ENCODE data around the gene SUPT16H. TPM values are rescaled to one million over a fixed set of nuclear protein-coding genes. Genes with fewer than 3 reads are reported as not detected.

The SUPT16H gene
- total RNA-seq, 1 experiment from 2014 or later, result 196 TPM

GRCh38 chr14:21343035-21343794, 40.6 kb downstream of the SUPT16H start:
- H3K36me3 ChIP-seq (ENCODE audit: insufficient read depth, low read length, poor library complexity, severe bottlenecking), result no peaks in the 10 kb centered on the region
- no peaks in the 10 kb centered on the region for H3K4me1 ChIP-seq (ENCODE audit: insufficient read depth, low read length, poor library complexity, severe bottlenecking)
- H3K27me3 ChIP-seq (replicated peaks; ENCODE audit: insufficient read depth, low read depth, low read length, poor library complexity), result no peaks in the 10 kb centered on the region
- BruUV-seq (replicated peaks), result no TSS peak
- TF ChIP-seq CTCF (conservative IDR thresholded peaks at IDR 0.05; ENCODE audit: low read depth, low read length), result no peak
- no peak for TF ChIP-seq EZH2 (IDR thresholded peaks at IDR 0.05; ENCODE audit: borderline replicate concordance, low read depth, low read length, poor library complexity, severe bottlenecking)
- no peak overlapping the region for H3K4me3 ChIP-seq (ENCODE audit: low read depth, low read length, poor library complexity, severe bottlenecking)
- intact Hi-C loops (cut with micrococcal nuclease; ENCODE audit: unreplicated experiment), result no loop called here
- no peak overlapping the region for H3K27ac ChIP-seq (ENCODE audit: low read depth, low read length, poor library complexity, severe bottlenecking)
- POLR2A ChIA-PET (ENCODE audit: low non-redundant PET), result no interaction called here
- H3K9me3 ChIP-seq (ENCODE audit: low read depth, low read length, poor library complexity, severe bottlenecking), result no peaks in the 10 kb centered on the region
- DNase-seq (ENCODE audit: low spot score), result no peak
- CTCF ChIA-PET, result no interaction called here

DNA sequence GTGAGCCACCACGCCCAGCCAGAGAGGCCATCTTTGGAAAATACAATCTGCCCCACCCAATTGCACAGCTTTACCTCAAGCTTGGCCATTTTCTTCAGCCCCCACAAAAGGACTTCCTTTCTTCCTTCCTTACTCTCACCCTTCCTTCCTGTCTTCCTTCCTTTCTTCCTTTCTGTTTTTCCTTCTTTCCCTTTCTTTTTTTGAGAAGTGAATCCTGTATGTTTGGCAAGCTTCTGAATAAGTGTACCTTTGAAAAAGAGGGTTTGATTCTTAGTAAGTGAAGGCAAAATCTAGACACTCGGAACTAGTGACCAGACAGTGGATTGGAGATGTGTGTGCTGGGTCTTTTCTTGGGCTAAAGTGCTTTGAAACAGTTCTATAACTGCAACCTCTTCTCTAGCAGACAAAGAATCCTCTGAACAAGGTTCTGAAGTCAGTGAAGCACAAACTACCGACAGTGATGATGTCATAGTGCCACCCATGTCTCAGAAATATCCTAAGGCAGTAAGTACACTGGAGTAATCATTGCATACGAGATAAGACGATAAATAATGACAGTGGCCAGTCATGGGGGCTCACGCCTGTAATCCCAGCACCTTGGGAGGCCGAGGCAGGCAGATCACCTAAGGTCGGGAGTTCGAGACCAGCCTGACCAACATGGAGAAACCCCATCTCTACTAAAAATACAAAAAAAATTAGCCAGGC, 49.5 kb downstream of the SUPT16H start:
- no peak overlapping the region for H3K4me3 ChIP-seq (ENCODE audit: low read depth, low read length, poor library complexity, severe bottlenecking)
- CTCF ChIA-PET, result no interaction called here
- no peaks in the 10 kb centered on the region for H3K9me3 ChIP-seq (ENCODE audit: low read depth, low read length, poor library complexity, severe bottlenecking)
- H3K27ac ChIP-seq (ENCODE audit: low read depth, low read length, poor library complexity, severe bottlenecking), result no peak overlapping the region
- no peaks in the 10 kb centered on the region for H3K27me3 ChIP-seq (replicated peaks; ENCODE audit: insufficient read depth, low read depth, low read length, poor library complexity)
- TF ChIP-seq EZH2 (IDR thresholded peaks at IDR 0.05; ENCODE audit: borderline replicate concordance, low read depth, low read length, poor library complexity, severe bottlenecking), result no peak
- no peak for TF ChIP-seq CTCF (conservative IDR thresholded peaks at IDR 0.05; ENCODE audit: low read depth, low read length)
- POLR2A ChIA-PET (ENCODE audit: low non-redundant PET), result no interaction called here
- no peak for DNase-seq (ENCODE audit: low spot score)
- intact Hi-C loops (cut with micrococcal nuclease; ENCODE audit: unreplicated experiment), result no loop called here
- H3K36me3 ChIP-seq (ENCODE audit: insufficient read depth, low read length, poor library complexity, severe bottlenecking), result no peaks in the 10 kb centered on the region
- no peaks in the 10 kb centered on the region for H3K4me1 ChIP-seq (ENCODE audit: insufficient read depth, low read length, poor library complexity, severe bottlenecking)
- no TSS peak for BruUV-seq (replicated peaks)

- Histone ChIP-seq H3K4me1 (ENCODE audit: insufficient read depth, low read length, poor library complexity, severe bottlenecking) (no peaks in the 10 kb centered on the region), H3K9me3 (ENCODE audit: low read depth, low read length, poor library complexity, severe bottlenecking) (no peaks in the 10 kb centered on the region), H3K27ac (ENCODE audit: low read depth, low read length, poor library complexity, severe bottlenecking) (no peak overlapping the region), H3K36me3 (ENCODE audit: insufficient read depth, low read length, poor library complexity, severe bottlenecking) (no peaks in the 10 kb centered on the region), H3K27me3 (replicated peaks; ENCODE audit: insufficient read depth, low read depth, low read length, poor library complexity) (no peaks in the 10 kb centered on the region), H3K4me3 (ENCODE audit: low read depth, low read length, poor library complexity, severe bottlenecking) (no peak overlapping the region)
- no TSS peak for BruUV-seq (replicated peaks)
- TF ChIP-seq CTCF (conservative IDR thresholded peaks at IDR 0.05; ENCODE audit: low read depth, low read length), result no peak
- no peak for TF ChIP-seq EZH2 (IDR thresholded peaks at IDR 0.05; ENCODE audit: borderline replicate concordance, low read depth, low read length, poor library complexity, severe bottlenecking)
- ChIA-PET CTCF (no interaction called here), POLR2A (ENCODE audit: low non-redundant PET) (no interaction called here)
- no peak for DNase-seq (ENCODE audit: low spot score)
- intact Hi-C loops (cut with micrococcal nuclease; ENCODE audit: unreplicated experiment), result no loop called here
These were observed 50.9 kb downstream of the SUPT16H start for GRCh38 chr14:21332950-21333349.

Measured in A673 (cell line).